GM21723 (cell line): ENCODE results near the gene RAET1E.
"Not testable (repeated sequence)": the region's sequence is repeated elsewhere in the genome, so short reads cannot be mapped to it uniquely, and the experiment has no call there.

Experiments
- ATAC-seq: cut with Tn5 transposase; IDR thresholded peaks from one replicate; pipeline ENCODE4 v1.9.1; 2021; ENCODE audit warnings: mild to moderate bottlenecking, moderate library complexity; ENCODE audit not compliant: unreplicated experiment

The RAET1E gene

DNA sequence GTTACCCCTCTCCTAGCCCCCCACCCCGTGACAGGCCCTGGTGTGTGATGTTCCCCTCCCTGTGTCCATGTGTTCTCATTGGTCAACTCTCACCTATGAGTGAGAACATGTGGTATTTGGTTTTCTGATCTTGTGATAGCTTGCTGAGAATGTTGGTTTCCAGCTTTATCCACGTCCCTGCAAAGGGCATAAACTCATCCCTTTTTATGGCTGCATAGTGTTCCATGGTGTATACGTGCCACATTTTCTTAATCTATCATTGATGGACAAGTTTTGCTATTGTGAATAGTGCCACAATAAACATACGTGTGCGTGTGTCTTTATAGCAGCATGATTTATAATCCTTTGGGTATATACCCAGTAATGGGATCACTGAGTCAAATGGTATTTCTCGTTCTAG is 6.0 kb downstream of the RAET1E start:
- ATAC-seq: not testable (repeated sequence)

DNA sequence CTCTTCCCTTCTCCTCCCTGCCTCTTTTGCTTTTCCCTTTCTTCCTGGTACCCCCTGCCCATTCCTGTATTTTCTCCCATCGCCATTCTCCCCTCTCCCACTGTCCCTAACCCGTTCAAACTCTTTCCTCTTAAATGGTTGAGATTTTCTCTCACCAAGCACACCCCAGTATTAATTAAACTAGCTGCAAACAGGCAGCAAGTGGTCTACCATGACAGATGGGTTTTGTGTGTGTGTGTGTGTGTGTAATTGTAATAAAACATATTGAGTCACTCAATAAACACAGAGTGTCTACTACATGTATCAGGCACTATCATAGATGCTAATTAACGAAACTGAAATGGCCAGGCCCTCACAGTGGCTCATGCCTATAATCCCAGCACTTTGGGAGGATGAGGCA is 6.7 kb downstream of the RAET1E start:
- no peak for ATAC-seq

DNA sequence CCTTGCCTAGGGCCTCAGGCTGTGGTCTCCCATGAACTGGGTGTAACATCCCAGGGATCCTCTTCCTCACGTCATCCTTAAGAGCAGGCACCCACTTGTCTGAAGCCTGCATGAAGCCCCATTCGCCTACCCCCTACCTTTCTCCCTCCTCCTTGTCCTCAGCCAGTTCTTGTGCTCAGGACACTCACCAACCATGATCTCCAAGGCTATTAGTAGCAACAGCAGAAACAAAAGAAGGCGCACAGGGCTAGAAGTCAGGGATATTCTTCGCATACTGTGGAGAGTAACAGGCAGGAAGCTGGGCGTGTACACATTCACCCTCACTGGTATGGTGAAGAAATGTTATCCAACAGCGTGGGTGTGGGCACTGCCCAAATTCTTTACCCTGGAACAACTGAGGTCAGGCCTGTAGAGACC is 7.3 kb downstream of the RAET1E start:
- ATAC-seq: no peak

DNA sequence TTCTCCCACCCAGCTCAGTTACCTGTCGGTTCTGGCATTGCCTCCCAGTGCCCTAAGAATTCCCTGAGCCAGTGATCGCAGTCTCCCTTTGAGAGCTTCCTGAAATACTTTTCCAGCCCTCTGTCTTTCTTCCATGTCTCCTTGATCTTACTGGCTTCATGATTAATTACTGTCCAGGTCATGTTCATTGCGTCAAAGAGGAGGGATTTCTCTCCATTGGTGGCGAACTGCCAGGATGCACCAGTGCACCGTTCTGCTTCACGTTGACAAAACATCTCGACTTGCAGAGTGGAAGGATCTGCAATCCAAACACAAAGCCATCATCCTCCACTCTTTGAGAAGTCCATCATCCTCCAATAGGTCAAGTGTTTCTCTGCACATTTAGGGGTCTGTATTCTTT is 8.6 kb downstream of the RAET1E start:
- ATAC-seq: no peak

DNA sequence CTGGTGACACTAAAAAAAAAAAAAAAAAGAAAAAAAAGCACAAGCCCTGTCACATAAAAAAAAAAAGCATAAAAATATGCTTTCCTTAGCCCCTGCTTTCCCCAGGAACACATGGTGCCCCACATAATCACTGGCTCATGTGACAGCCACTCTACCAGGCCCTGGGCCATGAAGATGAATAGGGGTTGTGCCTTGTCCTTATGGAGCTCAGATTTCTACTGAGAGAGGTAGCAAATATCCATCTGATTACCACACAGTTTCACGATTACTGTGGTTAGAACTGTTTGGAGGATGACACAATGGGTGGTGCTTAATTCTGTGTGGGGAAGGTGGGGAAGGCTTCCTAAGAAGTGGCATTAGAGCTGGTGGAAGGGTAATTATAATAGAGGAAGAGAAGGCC is 9.3 kb downstream of the RAET1E start:
- ATAC-seq: no peak

DNA sequence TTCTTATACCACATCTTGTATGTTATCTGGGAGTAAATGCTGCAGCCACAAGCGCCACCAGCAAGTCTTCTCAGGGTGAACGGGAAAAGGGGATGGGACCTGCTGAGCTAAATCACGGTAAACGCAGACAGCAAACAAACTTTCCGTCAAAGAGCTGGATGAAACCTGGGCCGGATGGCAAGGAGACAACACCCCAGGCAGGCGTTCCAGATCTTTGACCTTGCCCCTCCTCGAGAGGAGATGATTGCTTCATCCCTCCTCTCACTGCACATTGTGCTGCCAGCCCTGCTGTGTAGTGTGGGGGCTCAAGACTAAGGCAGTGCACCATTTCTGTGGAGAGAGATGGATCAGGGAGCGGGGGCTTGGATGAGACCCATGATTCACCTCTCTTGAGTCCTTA is 9.8 kb downstream of the RAET1E start:
- no peak for ATAC-seq

DNA sequence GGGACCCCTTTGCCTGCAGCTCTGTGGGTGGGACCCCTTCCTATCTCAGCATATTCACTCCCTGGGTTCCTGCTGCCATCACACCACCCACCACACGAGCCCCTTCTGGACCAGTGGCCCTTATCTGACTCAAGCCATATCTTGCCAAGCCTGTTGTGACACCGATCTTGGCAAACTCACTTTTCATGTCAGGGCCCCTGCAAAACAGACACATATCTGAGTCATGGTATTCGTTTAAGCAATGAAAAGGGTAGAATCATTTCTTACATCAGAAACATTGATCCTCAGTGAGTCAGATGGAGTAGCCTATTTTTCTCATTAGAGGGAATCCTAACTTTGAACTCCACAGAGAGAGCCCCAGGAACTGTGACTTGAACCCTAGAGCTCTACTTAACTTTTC is 10.6 kb downstream of the RAET1E start:
- no peak for ATAC-seq

DNA sequence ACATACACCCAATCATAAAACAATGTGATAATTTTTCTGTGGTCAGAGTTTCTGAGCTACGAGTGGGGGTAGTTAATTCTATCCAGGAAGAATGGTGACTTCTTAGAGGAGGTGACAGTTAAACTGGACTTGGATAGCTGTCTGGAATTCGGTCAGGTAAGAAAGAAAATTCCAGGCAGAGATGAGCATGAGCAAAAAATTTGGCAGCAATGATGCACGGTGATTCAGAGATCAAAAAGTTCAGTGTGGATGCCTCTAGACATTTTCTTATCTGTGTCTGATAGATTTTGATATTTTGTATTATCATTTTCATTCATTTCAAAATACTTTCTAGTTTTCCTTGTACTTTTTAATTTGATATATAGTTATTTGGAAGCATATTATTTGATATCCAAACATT is 12.0 kb downstream of the RAET1E start:
- ATAC-seq: no peak

DNA sequence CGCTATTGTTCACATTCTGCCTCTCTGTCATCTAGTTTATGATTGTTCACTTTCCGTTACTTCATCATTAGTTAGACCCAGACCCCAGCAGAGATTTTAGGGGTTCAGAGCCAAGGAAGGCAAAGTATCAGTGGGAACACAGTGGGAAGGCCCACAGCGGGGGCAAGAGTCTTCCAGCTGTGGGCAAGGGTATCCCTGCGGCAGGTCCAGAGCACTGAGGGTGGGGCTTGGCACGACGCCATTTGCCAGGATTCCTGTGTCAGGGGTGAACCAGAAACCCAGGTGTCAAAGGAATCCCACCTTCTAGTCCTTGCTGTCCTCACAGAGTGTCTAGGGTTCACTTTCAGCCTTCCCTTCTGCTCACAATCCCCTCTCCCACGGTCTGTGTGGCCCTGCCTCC is 13.3 kb downstream of the RAET1E start:
- no peak for ATAC-seq

DNA sequence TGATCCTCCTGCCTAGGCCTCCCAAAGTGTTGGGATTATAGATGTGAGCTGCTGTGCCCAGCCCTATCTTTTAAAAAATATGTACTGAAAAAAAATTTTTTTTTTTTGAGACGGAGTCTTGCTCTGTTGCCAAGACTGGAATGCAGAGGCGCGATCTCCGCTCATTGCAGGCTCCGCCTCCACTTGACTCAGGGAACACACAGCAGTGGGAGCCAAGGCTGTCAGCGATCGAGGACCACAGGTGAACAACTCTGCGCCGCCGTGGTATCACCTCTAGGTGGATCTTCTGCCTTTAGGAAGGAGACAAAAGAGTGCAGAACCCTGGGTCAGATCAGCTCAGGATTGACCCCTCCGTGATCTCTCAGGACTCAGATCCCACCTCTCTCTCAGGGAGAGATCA is 13.7 kb downstream of the RAET1E start:
- ATAC-seq: no peak

DNA sequence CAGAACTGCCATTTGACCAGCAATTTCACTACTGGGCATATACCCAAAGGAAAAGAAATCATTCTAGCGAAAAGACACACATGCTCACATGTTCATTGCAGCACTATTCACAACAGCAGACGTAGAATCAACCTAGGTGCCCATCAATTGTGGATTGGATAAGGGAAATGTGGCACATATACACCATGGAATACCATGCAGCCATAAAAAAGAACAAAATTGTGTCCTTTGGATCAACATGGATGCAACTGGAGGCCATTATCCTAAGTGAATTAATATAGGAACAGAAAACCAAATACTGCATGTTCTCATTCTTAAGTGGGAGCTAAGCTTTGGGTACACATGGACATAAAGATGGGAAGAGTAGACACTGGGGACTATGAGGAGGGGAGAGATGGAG is 16.1 kb downstream of the RAET1E start:
- no peak for ATAC-seq

DNA sequence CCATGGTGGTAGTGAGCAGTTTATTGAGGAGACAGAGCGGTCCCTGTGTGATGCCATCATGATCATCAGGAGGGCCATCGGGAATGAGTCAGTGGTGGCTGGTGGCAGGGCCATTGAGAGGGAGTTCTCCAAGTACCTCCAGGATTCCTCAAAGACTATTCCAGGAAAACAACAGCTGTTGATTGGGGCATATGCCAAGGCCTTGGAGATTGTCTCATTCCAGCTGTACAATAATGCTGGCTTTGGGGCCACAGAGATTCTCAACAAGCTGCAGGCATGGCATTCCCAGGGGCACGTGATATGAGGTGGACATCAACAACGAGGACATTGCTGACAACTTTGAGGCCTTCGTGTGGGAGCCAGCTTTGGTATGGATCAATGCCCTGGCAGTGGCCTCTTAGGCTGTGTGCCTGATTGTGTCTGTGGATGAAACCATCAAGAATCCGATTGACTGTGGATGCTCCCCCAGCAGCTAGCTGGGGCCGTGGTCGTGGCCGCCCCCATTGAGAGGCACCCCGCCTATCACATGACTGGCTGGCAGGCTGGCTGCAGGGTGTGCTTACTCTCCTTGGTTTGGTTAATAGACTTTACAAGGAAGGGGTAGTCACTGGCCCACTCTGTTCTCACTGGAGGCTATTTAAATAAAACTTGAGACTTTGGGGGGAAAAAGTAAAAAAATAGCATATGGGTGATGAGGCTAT is 16.7 kb downstream of the RAET1E start:
- ATAC-seq: no peak

DNA sequence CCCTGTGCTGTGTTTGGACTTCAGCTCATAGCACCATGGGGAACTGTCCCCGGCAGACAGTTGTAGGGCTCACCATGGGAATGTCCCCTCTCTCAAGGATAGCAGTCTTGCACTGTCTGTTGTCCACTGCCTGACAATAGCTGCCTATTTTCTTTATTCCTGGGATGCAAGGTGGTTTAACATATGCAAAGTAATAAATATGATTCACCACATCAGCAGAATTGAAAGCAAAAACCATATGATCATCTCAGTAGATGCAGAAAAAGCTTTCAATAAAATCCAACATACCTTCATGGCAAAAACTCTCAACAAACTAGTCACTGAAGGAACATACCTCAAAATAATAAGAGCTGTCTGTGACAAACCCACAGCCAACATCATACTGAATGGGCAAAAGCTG is 20.3 kb downstream of the RAET1E start:
- ATAC-seq: no peak

DNA sequence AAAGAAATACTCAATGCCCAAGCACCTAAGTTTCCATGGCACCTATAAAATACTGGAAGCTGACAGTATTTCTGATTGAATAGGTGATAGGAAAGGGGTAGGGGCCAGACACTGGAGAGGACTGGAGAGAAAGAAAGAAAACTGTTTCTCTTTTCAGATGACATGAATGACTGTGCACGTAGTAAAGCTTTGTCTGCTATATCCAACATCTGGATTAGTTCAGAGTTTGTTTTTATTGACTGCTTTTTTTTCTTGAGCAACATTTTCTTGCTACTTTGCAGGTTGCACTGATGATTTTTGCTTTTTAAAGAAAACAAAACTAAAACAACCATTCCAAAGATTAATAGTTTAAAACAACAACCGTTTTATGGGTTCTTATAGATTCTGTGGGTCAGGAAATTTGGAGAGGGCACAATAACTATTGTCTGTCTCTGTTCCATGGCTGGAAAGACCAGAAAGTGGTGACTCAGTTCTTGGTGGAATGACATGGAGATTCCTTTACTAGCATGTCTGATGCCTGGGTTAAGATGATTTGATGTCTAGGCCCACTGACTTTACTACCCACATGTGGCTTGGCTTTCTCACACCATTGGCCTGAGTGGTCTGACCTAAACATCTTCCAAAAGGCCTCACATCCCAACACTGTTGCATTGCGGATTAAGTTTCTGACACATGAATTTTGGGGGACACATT is 21.5 kb downstream of the RAET1E start:
- no peak for ATAC-seq

DNA sequence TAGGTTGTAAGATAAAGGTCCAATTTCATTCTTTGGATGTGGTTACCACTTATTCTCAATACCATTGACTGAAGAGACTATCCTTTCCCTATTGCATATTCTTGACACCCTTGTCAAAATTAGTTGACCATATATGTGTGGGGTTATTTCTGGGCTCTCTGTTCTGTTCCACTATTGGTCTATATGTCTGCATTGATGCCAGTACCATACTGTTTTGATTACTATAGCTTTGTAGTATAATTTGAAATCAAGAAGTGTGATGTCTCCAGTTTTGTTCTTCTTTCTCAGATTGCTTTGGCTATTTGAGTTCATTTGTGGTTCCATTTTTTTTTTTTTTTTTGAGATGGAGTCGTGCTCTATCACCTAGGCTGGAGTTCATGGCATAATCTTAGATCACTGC is 25.7 kb downstream of the RAET1E start:
- ATAC-seq: no peak

DNA sequence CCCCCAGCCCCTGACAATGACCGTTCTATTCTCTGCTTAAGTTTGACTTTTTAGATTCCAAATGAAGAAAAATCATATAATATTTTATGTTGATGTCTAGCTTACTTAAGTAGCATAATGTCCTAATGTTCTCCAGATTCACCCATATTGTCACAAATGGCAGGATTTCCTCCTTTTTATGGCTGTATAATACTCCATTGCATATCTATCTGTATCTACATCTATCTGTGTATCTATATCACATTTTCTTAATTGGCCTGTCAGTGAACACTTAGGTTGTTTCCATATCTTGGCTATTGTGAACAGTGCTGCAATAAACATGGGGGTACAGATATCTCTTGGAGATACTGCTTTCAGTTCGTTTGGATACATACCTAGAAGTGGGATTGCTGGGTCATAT is 26.7 kb downstream of the RAET1E start:
- no peak for ATAC-seq

DNA sequence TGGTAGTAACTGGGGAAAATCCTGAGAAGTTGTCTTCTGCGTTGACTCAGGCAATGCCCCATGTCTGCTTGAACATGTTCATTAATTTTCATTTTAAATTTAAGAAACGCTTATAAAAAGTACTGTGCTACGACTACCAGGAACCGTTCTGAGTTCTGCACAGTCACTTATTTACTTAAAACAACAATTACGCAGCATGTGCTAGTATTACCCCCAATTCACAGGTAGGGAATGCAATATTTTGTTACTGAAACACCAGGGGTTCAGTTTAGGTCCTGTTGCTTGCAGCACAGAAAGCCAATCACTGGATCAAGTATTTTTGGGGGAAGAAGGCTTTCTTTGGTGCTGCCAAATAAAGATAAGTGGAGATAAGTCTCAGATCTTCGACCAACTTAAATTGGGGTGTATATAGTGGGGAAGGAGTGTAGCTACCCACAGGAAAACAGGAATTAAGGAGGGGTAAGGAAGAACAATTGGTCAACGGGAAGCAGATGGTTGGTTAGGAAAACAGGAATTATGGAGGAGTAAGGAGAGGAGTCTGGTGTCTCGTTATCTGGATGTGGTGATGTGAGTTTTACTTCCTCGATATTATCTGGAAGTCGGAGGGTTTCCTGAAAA is 28.5 kb downstream of the RAET1E start:
- ATAC-seq: no peak

DNA sequence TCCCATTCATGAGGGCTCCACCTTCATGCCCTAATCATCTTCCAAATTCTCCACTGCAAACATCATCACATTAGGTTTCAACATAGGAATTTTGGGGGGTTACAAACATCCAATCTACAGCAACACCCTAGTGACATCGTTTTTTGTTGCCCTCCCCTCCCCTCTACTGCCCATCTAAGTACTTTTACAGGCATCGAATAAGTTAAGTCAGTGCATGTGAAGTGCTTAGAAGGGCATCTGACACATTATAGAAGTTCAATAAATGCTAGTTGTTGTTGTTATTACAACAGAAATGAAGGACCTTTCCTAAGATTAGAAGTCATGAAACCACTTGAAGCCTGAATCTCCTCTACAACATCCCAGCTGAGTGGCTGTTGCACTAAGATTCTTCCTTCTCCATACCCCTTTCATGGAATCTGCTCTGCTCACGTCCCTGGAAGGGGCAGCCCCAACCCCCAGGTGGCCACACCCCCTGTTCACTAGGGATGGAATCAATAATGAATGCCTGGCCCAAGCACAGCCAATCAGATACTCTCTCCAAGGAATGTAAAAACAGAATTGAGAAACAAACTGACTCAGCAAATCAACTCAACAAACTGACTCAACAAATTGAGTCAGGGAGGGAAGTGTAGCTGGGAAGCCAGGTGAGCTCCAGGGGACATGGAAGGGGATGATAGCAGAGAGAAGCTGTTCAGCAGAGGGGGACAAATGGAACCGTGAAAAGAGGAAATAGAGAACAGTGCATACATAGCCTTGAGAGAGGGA is 29.9 kb downstream of the RAET1E start:
- no peak for ATAC-seq

DNA sequence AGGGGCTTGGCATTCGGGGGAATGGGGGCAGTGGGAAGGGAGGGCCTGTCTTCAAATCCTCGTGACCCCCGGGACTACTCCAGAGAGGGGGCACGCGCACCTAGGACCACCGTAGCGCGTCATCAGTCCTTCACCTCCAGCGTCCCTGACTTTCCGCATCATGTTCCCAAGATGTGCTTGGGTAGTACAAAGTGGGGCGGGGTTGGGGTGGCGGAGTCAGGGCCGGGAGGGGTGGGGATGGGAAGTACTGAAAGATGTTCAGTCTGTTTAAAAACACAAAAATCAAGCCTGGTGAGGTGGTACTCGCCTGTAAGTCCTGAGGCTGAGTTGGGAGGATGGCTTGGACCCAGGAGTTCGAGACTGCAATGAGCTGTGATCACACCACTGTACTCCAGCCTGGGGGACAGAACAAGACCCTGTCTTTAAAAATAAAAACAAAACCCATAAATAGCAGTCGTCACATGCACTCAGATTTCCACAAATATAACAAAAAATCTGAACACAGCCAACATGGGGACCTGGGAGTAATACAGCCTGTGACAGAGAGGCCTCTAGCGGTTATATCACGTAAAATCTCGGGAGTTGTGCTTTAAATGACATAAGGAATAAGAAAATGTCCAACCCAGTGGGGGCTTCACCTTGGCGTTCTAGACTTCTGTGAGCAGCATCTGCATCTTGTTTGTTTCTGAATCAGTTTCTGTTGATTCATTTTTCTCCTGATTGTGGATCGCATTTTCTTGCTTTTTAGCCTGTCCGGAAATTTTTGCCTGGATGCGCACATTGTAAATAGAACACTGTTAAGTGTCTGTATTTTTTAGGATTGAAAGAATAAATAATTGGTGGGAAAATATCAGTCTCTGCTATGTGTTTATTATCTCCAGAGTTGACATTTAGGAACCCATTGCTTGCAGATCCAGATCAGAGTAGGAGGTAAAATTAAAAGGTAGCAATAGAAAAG is 33.1 kb downstream of the RAET1E start:
- no peak for ATAC-seq
